ENCODE data around the gene TCEANC2. TPM values are rescaled to one million over a fixed set of nuclear protein-coding genes. Genes with fewer than 3 reads are reported as not detected.

The TCEANC2 gene
- polyA plus RNA-seq, 1 donor from 2014 or later, result 4.4 TPM

DNA sequence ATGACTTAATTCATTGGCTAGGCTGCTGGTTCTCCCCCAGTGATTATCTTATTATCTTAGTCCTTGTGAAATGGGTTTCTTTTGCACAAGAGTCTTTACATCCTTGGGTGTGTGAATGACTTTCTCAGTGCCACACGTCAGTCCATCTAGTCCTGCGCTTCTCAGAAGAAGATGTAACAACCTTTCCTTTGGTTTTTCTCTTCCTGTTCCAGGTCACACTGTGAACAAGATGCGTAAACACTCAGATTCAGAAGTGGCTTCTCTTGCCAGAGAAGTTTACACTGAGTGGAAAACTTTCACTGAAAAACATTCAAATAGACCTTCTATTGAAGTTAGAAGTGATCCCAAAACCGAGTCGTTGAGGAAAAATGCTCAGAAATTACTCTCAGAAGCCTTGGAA lies 35.0 kb downstream of the TCEANC2 start:
- TF ChIP-seq EP300 (conservative IDR thresholded peaks at IDR 0.05; ENCODE audit: poor library complexity, severe bottlenecking) (no peak), TAF1 (IDR thresholded peaks at IDR 0.05; ENCODE audit: low read depth) (no peak), RAD21 (conservative IDR thresholded peaks at IDR 0.05) (no peak), POLR2AphosphoS5 (IDR thresholded peaks at IDR 0.05) (no peak), EZH2 (IDR thresholded peaks at IDR 0.05; ENCODE audit: borderline replicate concordance, insufficient read depth, low read length, poor library complexity, severe bottlenecking) (no peak), MXI1 (conservative IDR thresholded peaks at IDR 0.05; ENCODE audit: poor library complexity, severe bottlenecking) (no peak), SMC3 (conservative IDR thresholded peaks at IDR 0.05; ENCODE audit: poor library complexity) (no peak)
- TF ChIP-seq, protein P1, sequence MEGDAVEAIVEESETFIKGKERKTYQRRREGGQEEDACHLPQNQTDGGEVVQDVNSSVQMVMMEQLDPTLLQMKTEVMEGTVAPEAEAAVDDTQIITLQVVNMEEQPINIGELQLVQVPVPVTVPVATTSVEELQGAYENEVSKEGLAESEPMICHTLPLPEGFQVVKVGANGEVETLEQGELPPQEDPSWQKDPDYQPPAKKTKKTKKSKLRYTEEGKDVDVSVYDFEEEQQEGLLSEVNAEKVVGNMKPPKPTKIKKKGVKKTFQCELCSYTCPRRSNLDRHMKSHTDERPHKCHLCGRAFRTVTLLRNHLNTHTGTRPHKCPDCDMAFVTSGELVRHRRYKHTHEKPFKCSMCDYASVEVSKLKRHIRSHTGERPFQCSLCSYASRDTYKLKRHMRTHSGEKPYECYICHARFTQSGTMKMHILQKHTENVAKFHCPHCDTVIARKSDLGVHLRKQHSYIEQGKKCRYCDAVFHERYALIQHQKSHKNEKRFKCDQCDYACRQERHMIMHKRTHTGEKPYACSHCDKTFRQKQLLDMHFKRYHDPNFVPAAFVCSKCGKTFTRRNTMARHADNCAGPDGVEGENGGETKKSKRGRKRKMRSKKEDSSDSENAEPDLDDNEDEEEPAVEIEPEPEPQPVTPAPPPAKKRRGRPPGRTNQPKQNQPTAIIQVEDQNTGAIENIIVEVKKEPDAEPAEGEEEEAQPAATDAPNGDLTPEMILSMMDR (IDR thresholded peaks at IDR 0.05; ENCODE audit: poor library complexity, severe bottlenecking), result no peak
- TF ChIP-seq, protein P2, sequence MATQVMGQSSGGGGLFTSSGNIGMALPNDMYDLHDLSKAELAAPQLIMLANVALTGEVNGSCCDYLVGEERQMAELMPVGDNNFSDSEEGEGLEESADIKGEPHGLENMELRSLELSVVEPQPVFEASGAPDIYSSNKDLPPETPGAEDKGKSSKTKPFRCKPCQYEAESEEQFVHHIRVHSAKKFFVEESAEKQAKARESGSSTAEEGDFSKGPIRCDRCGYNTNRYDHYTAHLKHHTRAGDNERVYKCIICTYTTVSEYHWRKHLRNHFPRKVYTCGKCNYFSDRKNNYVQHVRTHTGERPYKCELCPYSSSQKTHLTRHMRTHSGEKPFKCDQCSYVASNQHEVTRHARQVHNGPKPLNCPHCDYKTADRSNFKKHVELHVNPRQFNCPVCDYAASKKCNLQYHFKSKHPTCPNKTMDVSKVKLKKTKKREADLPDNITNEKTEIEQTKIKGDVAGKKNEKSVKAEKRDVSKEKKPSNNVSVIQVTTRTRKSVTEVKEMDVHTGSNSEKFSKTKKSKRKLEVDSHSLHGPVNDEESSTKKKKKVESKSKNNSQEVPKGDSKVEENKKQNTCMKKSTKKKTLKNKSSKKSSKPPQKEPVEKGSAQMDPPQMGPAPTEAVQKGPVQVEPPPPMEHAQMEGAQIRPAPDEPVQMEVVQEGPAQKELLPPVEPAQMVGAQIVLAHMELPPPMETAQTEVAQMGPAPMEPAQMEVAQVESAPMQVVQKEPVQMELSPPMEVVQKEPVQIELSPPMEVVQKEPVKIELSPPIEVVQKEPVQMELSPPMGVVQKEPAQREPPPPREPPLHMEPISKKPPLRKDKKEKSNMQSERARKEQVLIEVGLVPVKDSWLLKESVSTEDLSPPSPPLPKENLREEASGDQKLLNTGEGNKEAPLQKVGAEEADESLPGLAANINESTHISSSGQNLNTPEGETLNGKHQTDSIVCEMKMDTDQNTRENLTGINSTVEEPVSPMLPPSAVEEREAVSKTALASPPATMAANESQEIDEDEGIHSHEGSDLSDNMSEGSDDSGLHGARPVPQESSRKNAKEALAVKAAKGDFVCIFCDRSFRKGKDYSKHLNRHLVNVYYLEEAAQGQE (IDR thresholded peaks at IDR 0.05; ENCODE audit: borderline replicate concordance), result no peak
- no peaks in the 10 kb centered on the region for H3K36me3 ChIP-seq (ENCODE audit: insufficient read depth, low read length)

DNA sequence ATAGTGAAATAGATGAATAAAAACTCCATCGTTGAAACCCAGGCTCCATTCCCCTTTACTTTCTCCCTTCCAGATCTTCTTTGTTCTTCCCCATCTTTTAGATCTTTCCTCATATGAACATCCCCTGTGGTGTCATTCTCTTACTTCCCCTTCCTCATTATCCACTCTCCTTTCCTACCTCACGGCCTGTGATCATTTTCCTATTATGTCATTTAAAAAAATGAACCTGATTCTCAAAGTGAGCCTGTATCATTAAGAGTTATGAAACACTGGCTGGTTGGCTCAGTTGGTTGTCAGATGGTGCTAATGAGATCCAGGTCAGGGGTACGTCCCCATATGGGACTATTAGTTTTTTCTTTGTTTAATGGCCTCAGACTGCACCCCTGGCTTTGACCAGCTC lies 38.3 kb downstream of the TCEANC2 start:
- no peak overlapping the region for H3K4me3 ChIP-seq (ENCODE audit: low read length)
- no peaks in the 10 kb centered on the region for H3K9me3 ChIP-seq (ENCODE audit: low read length)
- H3K27me3 ChIP-seq (ENCODE audit: insufficient read depth, low read depth, low read length), result no peaks in the 10 kb centered on the region
- H3K79me2 ChIP-seq (replicated peaks; ENCODE audit: insufficient read depth, low read length), result no peaks in the 10 kb centered on the region
- no peak overlapping the region for H3K27ac ChIP-seq (ENCODE audit: low read length)
- H3K36me3 ChIP-seq (ENCODE audit: insufficient read depth, low read length), result no peaks in the 10 kb centered on the region
- H4K20me1 ChIP-seq (ENCODE audit: insufficient read depth), result no peaks in the 10 kb centered on the region
- H3K9ac ChIP-seq (ENCODE audit: low read length), result no peak overlapping the region
- H3F3A ChIP-seq (ENCODE audit: insufficient read depth, low read length, poor library complexity, severe bottlenecking), result no peaks in the 10 kb centered on the region
- no peaks in the 10 kb centered on the region for H3K9me2 ChIP-seq (ENCODE audit: insufficient read depth, low read length)
- TF ChIP-seq, protein P1 (IDR thresholded peaks at IDR 0.05; ENCODE audit: poor library complexity, severe bottlenecking), result no peak
- TF ChIP-seq EZH2 (IDR thresholded peaks at IDR 0.05; ENCODE audit: borderline replicate concordance, insufficient read depth, low read length, poor library complexity, severe bottlenecking) (no peak), MXI1 (conservative IDR thresholded peaks at IDR 0.05; ENCODE audit: poor library complexity, severe bottlenecking) (no peak), TAF1 (IDR thresholded peaks at IDR 0.05; ENCODE audit: low read depth) (no peak), EP300 (conservative IDR thresholded peaks at IDR 0.05; ENCODE audit: poor library complexity, severe bottlenecking) (no peak)
- TF ChIP-seq, protein P2 (IDR thresholded peaks at IDR 0.05; ENCODE audit: borderline replicate concordance), result no peak
- no peak overlapping the region for H2AFZ ChIP-seq (ENCODE audit: low read depth, low read length)
- no peak overlapping the region for H3K4me2 ChIP-seq (ENCODE audit: low read length)

More for the DNA sequence above, 35.0 kb downstream of the TCEANC2 start:
- no peaks in the 10 kb centered on the region for H3F3A ChIP-seq (ENCODE audit: insufficient read depth, low read length, poor library complexity, severe bottlenecking)
- H3K4me3 ChIP-seq (ENCODE audit: low read length), result no peak overlapping the region
- no peak overlapping the region for H3K9ac ChIP-seq (ENCODE audit: low read length)
- no peaks in the 10 kb centered on the region for H3K79me2 ChIP-seq (replicated peaks; ENCODE audit: insufficient read depth, low read length)
- H3K27me3 ChIP-seq (ENCODE audit: insufficient read depth, low read depth, low read length), result no peaks in the 10 kb centered on the region
- no peak overlapping the region for H2AFZ ChIP-seq (ENCODE audit: low read depth, low read length)
- H4K20me1 ChIP-seq (ENCODE audit: insufficient read depth), result no peaks in the 10 kb centered on the region
- no peaks in the 10 kb centered on the region for H3K9me3 ChIP-seq (ENCODE audit: low read length)
- no peak overlapping the region for H3K27ac ChIP-seq (ENCODE audit: low read length)
- H3K4me2 ChIP-seq (ENCODE audit: low read length), result no peak overlapping the region
- H3K9me2 ChIP-seq (ENCODE audit: insufficient read depth, low read length), result no peaks in the 10 kb centered on the region
